Measurements from ENCODE around the gene SND1. TPM values are rescaled to one million over a fixed set of nuclear protein-coding genes. Genes with fewer than 3 reads are reported as not detected.

SND1 gene
- total RNA-seq, 1 experiment from 2014 or later = 218 TPM

- H3K27me3 Mint-ChIP-seq (ENCODE audit: low read depth) = no peaks in the 10 kb centered on the region
- H3K4me1 Mint-ChIP-seq = peaks cover 34 to 41% of the 10 kb centered on the region in 2 experiments
Measured at GRCh38 chr7:127884066-127884559, 232.1 kb downstream of the SND1 start.

More at GRCh38 chr7:127884066-127884559, 232.1 kb downstream of the SND1 start:
- no peak overlapping the region for H3K18ac ChIP-seq (ENCODE audit: insufficient read length, low read depth, low read length)
- no peak for DNase-seq
- H3K4ac ChIP-seq (ENCODE audit: low read depth, low read length) = no peak overlapping the region
- H4K5ac ChIP-seq (ENCODE audit: insufficient read length, low read depth, low read length) = no peak overlapping the region
- Mint-ChIP-seq H3K4me3 (no peak overlapping the region), H3K36me3 (ENCODE audit: insufficient read depth in 1 of 3, low read depth in 3 of 3) (peaks cover 4 to 10% (median 5%) of the 10 kb centered on the region in 3 experiments; a peak in 5 of 7 replicates), H3K27ac (no peak overlapping the region), H3K9me3 (no peaks in the 10 kb centered on the region)
- WGBS (ENCODE audit: extremely low coverage, insufficient read length, low lambda C conversion rate) = no CpG with 5 or more reads among the region's 3 CpGs
- no peaks in the 10 kb centered on the region for H3K27me3 ChIP-seq (ENCODE audit: insufficient read depth, low read length)
- H3K9me3 ChIP-seq (ENCODE audit: control insufficient read depth, low read depth, low read length) = no peaks in the 10 kb centered on the region
- no peak overlapping the region for H3K27ac ChIP-seq (ENCODE audit: insufficient read length, low read depth, low read length)
- H3K4me1 ChIP-seq (ENCODE audit: insufficient read depth, low read length) = 0 out of 2 replicates have a peak, but pooled peaks cover 2% of the 10 kb centered on the region
- H2BK120ac ChIP-seq (ENCODE audit: low read depth, low read length, poor library complexity, severe bottlenecking) = no peak overlapping the region
- H3K23me2 ChIP-seq (ENCODE audit: insufficient read length, low read depth, low read length, poor library complexity, severe bottlenecking) = no peaks in the 10 kb centered on the region
- H3K14ac ChIP-seq (ENCODE audit: insufficient read depth, low read length) = no peak overlapping the region
- H3K4me2 ChIP-seq (ENCODE audit: insufficient read depth, insufficient read length, low read length) = no peak overlapping the region
- TF ChIP-seq, protein P1, sequence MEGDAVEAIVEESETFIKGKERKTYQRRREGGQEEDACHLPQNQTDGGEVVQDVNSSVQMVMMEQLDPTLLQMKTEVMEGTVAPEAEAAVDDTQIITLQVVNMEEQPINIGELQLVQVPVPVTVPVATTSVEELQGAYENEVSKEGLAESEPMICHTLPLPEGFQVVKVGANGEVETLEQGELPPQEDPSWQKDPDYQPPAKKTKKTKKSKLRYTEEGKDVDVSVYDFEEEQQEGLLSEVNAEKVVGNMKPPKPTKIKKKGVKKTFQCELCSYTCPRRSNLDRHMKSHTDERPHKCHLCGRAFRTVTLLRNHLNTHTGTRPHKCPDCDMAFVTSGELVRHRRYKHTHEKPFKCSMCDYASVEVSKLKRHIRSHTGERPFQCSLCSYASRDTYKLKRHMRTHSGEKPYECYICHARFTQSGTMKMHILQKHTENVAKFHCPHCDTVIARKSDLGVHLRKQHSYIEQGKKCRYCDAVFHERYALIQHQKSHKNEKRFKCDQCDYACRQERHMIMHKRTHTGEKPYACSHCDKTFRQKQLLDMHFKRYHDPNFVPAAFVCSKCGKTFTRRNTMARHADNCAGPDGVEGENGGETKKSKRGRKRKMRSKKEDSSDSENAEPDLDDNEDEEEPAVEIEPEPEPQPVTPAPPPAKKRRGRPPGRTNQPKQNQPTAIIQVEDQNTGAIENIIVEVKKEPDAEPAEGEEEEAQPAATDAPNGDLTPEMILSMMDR (conservative IDR thresholded peaks at IDR 0.05) = peak; percentile 29; the same call in 1 of the 3 replicates
- no peak overlapping the region for H2BK5ac ChIP-seq (ENCODE audit: insufficient read length, low read length)
- H3K9ac ChIP-seq (ENCODE audit: extremely low read depth, insufficient read length, low read length) = no peak overlapping the region
- H2BK20ac ChIP-seq (ENCODE audit: low read depth, low read length, poor library complexity, severe bottlenecking) = no peak overlapping the region
- no peaks in the 10 kb centered on the region for H4K20me1 ChIP-seq (ENCODE audit: control insufficient read depth, insufficient read depth, insufficient read length)
- no peak overlapping the region for H2BK15ac ChIP-seq (ENCODE audit: low read depth, low read length)
- H3K23ac ChIP-seq (ENCODE audit: insufficient read length, low read depth, low read length) = no peak overlapping the region
- no peak overlapping the region for H3T11ph ChIP-seq (ENCODE audit: low read length)
- no peak overlapping the region for H2AK5ac ChIP-seq (ENCODE audit: insufficient read length, low read length)
- H4K91ac ChIP-seq (ENCODE audit: insufficient read length, low read depth, low read length) = no peak overlapping the region
- H3K79me2 ChIP-seq (ENCODE audit: insufficient read depth, low read length) = no peaks in the 10 kb centered on the region; the same call in 1 of the 2 replicates
- peaks cover 3% of the 10 kb centered on the region for H3K79me1 ChIP-seq (ENCODE audit: insufficient read depth, low read depth, low read length, poor library complexity, severe bottlenecking)
- H4K8ac ChIP-seq (replicated peaks; ENCODE audit: insufficient read length, low read depth, low read length) = no peak overlapping the region
- H2AFZ ChIP-seq (ENCODE audit: low read length) = no peak overlapping the region
- no peak overlapping the region for H3K56ac ChIP-seq (ENCODE audit: insufficient read length, low read depth, low read length)
- H2BK12ac ChIP-seq (ENCODE audit: insufficient read length, low read depth, low read length) = no peak overlapping the region

All from H9 (cell line).